NCI-H345 treated with DMSO at 0.1 percent for 48 hours (cell line): Measurements from ENCODE around the gene CSTPP1.
A peak's percentile ranks its signal among the peaks of the same experiment; 100 is the strongest.

ENCODE experiments used
- DNase-seq: peaks from one replicate; lab custom pipeline; 2025; ENCODE audit not compliant: unreplicated experiment; lab: John Stamatoyannopoulos, UW

CSTPP1 gene

DNA sequence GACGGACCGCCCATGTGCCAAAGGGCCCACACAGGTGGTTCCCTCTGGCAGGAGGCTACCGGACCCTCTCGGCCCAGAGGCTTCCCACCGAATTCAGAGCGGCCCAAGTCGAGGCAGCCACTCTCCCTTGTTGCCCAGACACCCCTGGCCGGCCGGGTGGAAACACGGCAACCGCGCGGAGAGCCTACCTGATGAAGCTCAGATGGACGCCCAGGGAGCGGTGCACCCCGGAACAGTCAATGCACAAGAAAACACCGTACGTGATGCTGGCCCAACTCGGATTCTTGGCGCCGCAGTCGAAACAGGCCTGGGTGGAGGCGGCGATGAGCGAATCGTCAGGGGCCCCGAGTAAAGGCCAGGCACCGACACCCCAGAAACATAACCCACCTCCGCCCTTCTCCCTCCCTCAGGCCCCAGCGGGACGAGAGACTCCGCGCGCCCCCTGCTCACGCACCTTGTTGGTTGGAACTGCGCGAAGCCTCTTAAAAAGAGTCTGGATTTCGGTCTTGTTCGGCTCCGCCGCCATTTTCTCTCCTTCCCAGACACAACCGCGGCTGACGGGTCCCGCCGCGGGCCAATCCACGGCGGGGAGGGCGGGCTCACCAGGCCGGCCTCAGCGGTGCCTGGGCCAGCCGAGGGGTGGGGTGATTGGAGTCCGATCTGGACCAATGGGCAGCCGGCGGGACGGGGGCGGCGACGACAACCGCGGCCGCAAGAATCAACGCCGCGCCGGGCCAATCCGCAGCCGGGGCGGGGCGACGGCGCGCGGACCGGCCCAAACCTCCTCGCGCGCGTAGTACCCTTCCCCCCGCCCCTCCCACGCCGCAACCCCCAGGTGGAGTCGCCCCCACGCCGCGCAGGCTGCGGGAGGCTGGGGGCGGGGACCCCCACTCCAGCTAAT is 240.0 kb downstream of the CSTPP1 start, which contains the start of gene ARFGAP2:
TSS of gene ARFGAP2 (minus strand) at position 552 of the 901 bp plus-strand sequence. CDS start at position 526, 26 bp downstream.
- DNase-seq, result peak; percentile 83

DNA sequence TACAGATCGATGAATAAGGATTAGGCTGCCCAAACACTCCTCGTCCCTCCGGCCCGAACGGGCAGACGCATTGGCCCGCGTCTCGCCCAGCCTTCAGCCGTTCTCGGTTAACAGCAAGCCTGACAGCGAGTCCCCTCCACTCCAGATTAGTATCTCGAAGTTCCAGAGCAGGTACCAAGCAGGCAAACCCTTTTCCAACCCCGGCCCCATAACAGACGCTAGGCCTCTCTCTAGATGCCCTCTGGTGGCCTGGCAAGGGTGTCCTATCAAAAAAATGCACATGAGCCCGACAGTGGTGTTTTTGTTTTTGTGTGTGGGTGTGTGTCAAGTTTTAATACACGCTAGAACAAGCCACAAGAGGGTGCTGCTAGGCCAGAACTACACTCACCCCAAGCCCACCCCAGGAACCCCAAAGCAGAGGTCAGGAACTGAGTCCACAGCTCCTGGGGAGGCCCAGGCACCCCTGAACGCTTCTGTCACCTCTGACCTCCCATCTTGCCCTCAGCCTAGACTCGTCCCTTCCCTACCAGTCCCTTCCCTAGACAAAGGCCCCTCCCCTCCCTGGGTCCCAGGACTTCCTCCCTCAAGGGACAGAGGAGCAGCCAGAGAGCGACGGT is 240.8 kb downstream of the CSTPP1 start:
- DNase-seq, result peak; percentile 58

DNA sequence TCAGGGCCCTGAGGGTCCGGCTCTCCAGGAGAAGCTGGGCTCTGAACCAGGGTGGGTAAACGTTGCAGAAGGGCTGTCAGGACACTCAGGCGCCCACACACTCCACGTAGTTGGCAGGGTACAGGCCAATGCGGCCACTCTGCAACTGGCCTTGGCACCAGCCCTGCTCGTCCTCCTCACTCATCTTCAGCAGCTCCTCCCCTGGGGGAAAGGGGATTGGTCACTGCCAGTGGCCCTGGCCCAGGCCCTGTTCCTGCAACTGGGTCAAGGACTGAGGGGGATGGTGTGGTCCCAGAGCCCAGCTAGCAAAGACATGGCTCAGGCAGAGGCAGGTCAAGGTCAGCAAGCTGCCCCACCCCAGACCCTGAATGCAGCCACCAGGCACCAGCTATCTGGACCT is 241.3 kb downstream of the CSTPP1 start:
- no peak for DNase-seq

DNA sequence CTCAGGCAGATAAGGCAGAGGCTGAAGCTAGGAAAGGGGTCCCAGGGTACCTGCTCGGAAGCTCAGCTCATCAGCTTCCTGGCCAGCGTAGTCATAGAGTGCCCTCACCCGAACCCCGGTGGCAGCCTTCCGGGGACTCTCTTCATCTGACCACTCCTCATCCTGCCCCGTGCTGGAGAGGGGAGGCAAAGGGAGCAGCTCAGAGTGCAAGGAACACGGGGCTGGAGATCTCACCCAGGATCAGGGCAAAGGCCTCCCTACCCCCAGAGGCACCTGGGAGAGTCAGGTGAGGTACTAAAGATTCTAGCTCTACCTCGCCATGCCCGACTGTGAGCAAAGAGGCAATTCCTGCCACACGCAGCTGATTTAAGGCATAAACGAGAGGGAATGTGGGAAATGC is 241.8 kb downstream of the CSTPP1 start:
- no peak for DNase-seq

DNA sequence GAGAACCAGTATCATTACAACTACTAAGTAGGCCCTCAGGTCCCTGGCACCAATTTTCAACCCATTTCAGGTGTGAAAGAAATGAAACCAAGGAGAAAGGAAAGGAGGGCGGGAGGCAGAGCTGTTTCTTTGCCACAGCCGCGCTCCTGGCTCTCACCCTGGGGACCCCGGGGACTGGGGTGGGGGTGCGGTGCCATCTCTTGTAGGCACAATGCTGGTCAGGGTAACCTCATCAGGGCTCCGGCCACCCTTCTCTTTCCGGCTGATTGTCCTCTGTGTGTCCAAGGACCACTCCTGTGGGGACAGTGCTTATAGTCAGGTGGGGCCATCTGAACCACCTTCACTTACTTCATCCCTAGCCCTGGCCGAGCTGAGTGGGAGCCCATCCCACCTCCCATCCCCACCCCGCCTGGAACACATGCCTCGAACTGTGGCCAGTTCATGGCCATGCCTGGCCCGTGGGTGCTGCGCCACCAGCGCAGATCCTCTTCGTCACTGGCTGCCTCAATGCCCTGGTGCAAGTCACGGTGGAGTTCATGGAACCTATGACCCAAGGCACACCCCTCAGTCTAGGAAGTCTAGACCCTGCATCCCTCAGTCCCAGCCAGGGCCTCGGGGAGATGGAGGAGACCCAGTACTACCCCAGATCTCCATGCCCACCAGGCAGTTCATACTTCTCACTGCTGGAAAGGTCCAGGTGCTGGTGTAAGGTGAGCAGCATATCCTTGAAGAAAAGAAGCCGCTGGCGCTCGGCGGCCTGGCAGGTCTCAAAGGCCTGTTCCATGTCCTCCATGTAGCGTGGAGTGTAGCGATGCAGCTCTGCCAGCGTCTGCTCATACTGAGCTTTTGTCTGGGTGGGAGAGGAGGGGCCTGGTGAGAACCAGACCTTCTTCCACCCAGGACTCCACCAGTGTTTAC is 242.4 kb downstream of the CSTPP1 start:
- no peak for DNase-seq

DNA sequence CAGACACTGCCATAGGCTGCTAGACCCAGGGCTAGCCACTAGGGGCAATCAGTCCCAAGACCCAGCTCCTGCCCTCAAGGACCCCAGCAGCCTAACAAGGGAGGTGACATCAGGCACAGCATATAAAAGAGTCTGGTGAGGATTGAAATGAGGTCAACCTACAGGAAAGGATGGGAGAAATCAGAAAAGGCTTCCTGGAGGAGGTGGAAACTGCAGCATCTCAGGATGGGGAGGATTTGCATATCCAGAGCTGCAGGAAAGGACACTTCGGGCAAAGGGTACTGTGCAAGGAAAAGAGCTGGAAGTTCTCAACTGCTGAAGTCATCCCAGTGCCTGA is 243.1 kb downstream of the CSTPP1 start:
- no peak for DNase-seq

DNA sequence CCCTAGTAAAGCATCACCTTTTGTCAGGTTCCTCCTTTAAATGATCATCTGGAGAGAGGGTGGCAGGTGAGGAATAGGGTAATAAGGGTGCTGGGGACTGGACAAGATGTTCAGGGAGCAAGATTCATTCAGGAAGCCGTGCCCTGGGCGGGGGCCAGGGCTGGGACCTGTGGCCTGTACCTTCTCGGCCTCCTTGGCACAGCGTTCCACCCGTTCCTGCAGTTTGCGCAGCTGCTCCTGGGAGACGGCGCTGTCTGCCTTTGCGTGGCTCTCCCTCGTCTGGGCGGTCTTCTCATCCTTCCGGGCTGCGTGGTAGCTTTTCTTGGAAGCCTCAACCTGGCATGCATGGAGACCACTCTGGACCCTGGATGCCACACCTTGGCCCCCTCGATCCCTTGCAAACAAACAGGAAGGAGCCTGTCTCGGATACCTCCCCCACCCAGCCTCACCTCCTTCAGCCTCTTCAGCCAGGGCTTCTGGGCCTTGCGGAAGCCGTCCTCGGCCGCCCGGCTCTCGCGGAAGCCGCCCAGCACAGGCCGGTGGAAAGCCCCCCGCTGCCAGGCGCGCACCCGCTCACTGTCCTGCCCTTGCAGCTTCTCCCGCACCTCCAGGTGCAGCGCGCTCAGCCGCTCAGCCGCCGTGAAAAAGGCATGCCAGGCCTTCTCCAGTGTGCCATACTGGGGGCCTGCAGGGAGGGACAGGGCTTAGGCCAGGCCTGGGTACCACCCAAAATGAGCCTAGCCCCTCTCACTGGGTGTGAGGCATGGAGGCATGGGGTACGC is 243.6 kb downstream of the CSTPP1 start:
- no peak for DNase-seq

DNA sequence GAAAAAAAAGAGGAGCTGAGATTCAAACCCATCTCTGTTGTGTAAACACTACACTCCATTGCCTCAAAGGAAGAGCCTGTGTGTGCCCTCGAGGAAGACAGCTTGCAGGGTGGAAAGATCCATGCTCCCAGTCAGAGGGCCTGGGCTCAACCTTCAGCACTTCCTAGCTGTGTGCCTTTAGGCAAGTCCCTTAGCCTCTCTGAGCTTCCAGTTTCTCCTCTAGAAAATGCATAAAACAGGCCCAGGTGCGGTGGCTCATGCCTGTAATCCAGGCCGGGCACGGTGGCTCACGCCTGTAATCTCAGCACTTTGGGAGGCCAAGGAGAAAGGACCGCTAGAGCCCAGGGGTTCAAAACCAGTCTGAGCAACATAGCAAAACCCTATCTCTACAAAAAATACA is 244.7 kb downstream of the CSTPP1 start:
- no peak for DNase-seq

DNA sequence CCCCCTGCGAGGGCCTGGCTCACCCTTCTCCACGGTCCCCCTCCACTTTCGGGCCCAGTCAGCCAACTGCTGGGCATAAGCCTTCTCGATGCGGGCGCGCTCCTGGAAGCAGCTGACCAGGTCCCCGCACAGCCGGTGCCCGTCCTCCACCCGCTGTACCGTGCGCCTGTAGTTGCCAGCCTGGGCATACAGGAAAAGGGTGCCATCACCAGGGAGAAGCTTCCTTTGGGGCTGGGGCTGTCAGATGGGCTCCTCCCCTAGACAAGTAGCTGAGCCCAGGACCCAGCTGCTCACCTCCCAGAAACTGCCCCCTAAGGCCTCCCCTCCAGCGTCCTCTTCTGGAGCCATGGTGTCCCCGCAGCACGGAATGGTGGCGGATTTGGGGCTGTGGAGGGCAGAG is 245.8 kb downstream of the CSTPP1 start:
- no peak for DNase-seq

DNA sequence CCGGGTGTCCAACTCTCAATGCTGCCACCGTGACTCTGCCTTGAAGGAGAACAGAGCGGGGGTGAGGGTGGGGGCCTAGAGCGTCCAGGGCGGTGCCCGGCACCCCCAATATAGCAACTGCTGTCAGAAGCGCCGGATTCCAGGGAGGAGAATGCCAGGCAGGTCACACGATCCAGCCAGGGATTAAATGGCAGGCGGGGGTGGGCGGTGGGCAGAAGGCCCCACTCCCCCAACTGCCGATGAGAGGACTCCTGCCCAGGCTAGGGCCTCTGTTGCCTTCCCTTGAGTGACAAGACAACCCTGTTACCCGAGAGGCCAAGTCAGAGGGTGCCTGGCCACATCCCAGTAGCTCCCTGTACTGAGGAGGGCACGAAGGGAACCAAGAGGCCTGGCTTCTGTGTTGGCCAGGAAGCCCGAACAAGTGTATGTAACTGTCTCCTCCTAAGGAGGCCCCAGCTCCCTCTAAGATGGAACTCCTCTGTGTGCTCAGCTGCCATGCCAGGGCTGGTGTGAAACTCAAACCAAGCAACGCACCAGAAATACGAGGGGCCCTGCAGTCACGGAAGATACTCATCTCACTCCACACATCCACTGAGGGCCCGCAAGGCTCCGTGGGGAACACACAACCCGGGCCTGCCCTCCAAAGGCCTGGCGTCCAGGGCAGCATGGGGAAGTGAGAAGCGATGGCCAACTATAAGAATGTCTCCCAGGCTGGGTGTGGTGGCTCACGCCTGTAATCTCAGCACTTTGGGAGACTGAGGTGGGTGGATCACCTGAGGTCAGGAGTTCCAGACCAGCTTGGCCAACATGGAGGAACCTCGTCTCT is 246.7 kb downstream of the CSTPP1 start:
- no peak for DNase-seq

DNA sequence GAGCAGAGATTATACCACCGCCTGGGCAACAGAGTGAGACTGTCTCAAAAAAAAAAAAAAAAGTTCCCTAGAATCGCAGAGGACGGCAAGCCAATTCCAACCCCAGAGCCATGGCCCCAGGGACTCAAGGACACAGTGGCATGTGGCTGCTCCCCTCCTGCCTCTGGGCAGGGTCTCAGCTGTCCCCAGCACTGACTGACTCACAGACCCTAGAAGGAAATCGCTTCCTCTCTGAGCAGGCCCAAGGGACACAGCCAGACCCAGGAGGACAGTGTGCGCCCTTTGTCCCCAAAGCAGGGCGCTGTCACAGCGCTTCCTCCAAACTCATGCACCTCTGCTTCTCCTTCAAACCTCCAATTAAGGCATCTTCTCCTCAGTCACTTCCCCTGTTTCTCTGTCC is 247.4 kb downstream of the CSTPP1 start:
- no peak for DNase-seq

DNA sequence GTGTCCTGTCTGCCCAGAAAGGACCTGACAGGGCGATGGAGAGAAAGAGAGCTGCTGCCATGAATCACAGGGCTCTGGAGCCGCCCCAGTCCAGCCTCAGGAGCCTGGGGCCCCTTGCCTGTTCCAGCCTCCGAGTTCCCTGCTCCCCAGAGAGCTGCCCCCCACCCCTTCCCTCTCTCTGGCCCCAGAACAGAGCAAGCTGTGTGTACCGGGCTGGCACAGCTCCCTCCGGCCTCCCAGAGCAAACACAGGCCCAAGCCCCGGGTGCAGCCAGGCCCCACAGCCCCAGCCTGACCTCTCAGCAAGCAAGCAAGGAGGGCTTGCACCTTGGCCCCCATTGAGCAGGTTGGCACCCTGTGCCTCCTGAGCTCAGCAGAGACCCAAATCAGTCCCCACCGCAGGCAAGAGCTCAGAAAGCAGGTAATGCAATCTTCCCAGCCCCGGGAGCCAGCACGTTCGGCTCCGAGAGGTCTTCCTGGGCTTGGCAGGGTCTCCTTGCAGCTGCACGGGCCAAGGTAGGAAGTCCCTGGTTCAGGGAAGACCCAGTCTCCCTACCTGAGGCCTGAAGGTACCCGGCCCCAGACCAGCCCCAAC is 248.2 kb downstream of the CSTPP1 start:
- DNase-seq, result no peak

DNA sequence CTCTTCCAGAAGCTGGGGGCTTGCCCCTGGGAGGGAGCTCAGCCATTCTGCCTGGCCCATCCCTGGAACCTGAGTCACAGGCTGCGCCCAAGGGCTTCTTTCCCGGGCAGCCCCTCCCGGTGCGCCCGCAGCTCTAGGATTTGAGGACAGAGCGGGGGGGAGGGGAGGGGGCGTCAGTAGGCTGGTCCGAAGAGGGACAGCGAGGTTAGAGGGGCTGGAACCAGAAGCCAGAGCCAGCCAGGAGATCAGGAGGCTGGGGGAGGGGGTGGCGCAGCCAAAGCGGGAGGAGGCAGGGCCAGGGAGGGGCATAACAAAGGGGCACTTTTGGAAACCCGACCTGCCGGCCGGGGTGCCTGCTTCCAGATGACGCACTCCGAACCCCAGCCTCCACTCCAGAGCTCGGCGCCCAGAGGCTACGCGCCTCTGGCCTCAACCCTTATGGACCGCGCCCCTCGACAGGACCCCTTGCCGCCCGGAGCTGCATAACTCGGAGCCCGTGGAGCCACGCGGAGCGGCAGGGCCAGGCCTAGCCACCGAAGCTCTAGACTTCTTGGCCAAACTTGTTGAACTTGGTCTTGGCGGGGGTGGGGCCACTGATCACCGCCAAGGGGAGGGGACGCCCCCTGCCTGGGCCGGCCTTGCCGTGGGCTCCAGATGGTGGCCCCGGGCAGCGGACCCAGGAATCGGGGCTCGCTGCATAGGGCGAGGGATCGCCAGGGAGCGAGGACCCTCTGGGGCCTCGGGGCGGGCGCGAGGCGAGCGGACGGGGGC is 248.9 kb downstream of the CSTPP1 start:
- DNase-seq, result no peak

DNA sequence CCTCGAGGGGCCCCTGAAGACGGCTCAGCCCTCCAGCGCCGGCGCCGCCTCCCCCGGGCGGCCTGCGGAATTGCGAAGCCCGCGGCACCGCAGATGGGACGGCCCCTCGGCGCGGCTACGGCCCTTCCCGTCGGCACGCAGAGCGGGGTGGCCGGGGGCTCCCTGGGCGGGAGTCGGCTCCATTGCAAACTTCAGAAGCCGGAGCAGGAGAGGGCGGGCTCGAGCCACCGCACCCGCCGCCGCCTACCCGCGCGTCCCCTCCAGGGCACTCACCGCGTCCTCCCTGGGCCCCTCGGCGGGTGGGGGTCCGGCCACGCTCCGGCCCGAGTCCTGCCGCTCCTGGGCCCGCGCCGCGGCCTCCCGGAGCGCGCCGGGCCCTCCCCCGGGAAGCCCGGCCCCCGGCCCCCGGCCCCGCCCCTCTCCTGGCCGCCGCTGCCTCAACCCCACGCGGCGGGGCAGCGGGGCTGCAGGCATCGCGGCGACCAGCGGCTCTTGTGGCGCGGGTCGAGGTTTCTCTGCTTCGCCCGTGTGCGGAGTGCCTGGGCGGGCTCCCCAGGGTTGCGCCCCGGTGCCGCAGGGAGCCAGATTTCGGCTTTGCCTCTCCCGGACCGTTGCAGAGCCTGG is 249.6 kb downstream of the CSTPP1 start, which contains the start of gene PACSIN3:
TSS of gene PACSIN3 (minus strand) at position 359 of the 624 bp plus-strand sequence. CDS start 3,707 bp downstream, outside the sequence.
- DNase-seq, result no peak

DNA sequence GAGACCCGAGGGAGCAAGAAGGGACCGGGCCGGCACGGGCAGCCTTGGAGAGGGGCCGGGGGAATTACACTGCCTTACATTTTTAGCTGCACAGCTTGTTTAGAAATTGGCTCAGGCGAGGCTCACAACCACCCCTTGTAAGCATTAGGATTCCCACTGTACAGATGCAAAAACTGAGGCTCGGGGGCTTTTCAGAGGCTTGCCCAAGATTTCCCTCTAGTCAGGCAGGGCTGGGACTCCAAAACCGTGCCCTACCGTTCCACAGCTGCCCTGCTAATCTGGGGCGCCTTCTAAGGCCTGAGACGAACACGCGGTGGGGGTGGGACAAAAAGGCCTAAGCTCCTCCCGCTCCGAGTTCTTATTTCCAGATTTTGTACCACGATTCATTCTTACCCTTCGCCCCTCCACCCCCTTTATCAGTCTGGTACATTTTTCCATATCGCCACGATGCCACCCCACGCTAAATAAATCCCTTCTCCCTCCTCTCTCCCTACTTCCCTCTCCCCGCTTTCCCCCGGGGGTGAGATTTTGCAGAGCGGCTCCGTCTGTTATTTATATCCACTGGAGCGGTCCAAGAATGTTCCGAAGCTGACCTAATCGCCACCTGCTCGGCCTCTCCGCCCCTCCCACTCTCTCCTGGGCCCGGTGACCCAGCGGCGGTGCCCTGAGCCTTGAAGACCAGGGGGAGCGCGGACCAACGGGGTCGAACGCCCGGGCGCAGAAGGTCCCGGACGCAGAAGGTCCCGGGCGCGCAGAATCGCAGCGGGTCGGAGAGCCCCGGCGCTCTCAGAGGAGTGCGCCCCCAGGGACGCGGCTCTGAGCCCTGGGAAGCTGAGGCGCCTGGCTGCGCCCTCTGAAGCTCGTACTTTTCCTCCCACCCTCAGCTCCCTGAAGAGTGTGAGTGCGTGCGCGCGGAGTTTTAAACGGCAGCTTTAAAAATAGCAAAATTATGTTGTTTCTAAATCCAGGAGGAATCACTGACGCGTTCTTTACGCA is 250.4 kb downstream of the CSTPP1 start:
- DNase-seq, result no peak

DNA sequence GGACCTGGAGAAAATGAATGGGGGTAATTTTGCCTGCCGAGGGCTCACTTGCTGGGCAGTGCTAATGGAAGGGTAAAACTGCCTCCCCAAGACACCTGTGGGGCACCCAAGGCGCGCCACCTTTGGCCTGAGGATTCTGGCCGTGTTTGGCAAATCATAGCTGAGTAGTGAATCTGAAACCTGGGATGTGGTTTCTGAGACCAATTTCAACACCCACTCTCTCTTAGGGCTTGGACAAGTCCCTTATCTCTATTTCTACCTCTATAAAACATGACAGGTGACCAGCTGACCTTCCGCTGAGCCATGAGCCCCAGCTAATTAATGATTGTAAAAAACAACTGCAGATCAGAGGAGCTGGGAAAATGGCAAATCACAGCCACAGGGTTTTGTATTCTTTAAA is 251.2 kb downstream of the CSTPP1 start:
- DNase-seq, result no peak

DNA sequence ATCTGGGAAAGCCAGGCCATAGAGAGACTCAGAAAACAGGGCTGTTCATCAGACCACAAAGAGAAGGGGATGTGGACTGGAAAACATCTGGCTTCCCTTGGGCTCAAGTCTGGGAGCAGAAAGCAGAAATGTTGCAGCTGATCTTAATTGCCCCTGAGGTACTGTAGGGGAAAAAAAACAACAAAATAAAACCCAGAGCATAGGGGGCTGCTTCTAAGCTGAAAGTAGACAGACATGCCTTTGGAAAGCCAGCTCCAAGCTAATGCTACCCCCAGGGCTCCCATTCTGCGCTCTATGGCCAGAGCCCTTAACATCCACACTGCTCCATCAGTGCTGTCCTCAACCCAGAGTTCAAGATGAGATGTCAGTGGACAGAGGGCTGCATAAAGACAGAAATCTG is 251.7 kb downstream of the CSTPP1 start:
- no peak for DNase-seq
